Urothelium cell line (cell line): ENCODE results near the gene CRNKL1.
"Not testable (repeated sequence)": the region's sequence is repeated elsewhere in the genome, so short reads cannot be mapped to it uniquely, and the experiment has no call there.

Experiments used
- DNase-seq: peaks from one replicate; pipeline ENCODE4 v3.0.0; 2011; ENCODE audit warnings: low spot score, mixed read lengths
- FAIRE-seq: peaks from 2 replicates; lab custom pipeline; 2011; peaks lifted over from hg19 to GRCh38; lab: Jason Lieb, UNC

Gene CRNKL1

DNA sequence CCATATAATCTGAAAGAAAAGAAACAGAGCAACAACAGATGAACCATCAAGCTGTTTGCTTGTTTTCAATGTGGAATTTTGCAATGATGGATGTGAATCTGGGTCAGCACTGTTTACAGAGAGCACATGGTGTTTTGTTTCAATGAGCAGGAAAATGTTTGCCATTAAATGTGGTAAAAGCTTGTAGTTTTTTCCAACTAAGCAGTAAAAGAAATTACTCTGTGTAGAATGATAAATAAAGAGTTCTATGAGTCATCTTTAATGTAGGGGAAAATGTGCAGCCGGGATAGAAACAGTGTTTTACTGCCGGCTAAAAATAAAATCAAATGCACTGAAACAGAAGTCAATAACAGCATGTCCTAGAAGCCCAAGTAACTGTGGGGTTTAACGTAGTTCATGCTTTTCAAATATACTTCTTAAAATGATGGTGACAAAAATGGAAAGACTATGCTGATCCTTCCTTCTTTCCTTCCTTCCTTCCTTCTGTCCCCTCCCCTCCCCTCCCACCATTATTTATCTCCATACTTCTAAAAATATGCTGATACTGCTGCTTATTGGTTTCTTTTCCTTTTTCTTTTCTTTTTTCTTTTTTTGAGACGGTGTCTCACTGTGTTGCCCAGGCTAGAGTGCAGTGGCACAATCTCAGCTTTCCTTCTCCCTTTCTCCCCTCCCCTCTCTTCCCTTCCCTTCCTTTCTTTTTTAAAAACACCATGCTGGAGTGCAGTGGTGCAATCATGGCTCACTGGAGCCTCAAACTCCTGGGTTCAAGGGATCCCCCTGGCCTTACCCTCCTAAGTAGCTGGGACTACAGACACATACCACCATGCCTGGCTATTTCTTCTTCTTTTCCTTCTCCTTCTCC lies 41.4 kb downstream of the CRNKL1 start:
- FAIRE-seq, result no peak
- no peak for DNase-seq

GRCh38 chr20:20009784-20010253 lies 42.4 kb downstream of the CRNKL1 start:
- no peak for FAIRE-seq
- DNase-seq, result no peak

- no peak for DNase-seq
Observed at GRCh38 chr20:20005342-20005741, 46.9 kb downstream of the CRNKL1 start.

GRCh38 chr20:20003955-20004322 lies 48.3 kb downstream of the CRNKL1 start:
- not testable (repeated sequence) for DNase-seq, FAIRE-seq

More at GRCh38 chr20:20005342-20005741, 46.9 kb downstream of the CRNKL1 start:
- FAIRE-seq, result no peak

- no peak for DNase-seq
Observed at GRCh38 chr20:20003031-20003954, 49.0 kb downstream of the CRNKL1 start.

GRCh38 chr20:20002101-20002998 lies 49.9 kb downstream of the CRNKL1 start:
- DNase-seq, result no peak

More at GRCh38 chr20:20003031-20003954, 49.0 kb downstream of the CRNKL1 start:
- no peak for FAIRE-seq

GRCh38 chr20:20000211-20000968 lies 51.9 kb downstream of the CRNKL1 start:
- FAIRE-seq, result no peak

More at GRCh38 chr20:20002101-20002998, 49.9 kb downstream of the CRNKL1 start:
- no peak for FAIRE-seq

GRCh38 chr20:19998990-19999705 lies 53.1 kb downstream of the CRNKL1 start:
- FAIRE-seq, result no peak
- no peak for DNase-seq

More at GRCh38 chr20:20000211-20000968, 51.9 kb downstream of the CRNKL1 start:
- no peak for DNase-seq

DNA sequence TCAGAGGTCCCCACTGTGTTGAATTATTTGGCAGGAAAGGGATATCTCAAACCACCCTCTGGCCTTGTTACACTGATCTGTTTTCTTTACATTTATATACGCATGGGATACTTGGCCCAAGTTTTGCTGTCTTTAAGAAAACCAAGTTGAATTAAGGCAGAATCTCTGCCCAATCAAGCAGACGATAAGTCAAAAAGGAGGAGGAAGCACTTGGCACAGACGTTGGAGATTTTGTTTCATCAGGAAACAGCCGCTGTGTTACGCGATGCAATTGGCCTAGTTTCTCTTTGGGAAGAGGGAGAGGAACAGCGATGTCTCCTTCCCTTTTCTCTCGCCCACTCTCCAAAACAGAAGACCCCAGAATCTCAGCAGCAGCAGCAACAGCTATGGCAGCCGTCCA lies 55.3 kb downstream of the CRNKL1 start:
- no peak for FAIRE-seq
- no peak for DNase-seq

DNA sequence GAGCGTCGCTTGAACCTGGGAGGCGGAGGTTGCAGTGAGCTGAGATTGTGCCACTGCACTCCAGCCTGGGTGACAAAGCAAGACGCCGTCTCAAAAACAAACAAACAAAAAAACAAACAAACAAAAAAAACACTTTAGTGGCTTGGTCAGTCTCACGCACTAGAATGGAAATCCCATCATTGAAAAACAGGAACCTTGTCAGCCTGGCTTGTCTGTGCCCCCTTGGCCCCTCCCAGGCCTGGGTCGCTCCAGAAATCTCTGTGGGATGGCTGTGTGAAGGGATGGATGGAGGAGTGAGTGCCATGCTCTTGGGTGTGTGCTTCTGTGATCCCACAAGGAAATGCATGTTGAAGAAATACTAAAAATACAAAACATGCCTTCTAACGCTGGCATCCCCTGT lies 56.0 kb downstream of the CRNKL1 start:
- FAIRE-seq, result no peak
- DNase-seq, result no peak

GRCh38 chr20:19995220-19995863 lies 56.9 kb downstream of the CRNKL1 start:
- DNase-seq (peak; percentile 36), FAIRE-seq (no peak)

DNA sequence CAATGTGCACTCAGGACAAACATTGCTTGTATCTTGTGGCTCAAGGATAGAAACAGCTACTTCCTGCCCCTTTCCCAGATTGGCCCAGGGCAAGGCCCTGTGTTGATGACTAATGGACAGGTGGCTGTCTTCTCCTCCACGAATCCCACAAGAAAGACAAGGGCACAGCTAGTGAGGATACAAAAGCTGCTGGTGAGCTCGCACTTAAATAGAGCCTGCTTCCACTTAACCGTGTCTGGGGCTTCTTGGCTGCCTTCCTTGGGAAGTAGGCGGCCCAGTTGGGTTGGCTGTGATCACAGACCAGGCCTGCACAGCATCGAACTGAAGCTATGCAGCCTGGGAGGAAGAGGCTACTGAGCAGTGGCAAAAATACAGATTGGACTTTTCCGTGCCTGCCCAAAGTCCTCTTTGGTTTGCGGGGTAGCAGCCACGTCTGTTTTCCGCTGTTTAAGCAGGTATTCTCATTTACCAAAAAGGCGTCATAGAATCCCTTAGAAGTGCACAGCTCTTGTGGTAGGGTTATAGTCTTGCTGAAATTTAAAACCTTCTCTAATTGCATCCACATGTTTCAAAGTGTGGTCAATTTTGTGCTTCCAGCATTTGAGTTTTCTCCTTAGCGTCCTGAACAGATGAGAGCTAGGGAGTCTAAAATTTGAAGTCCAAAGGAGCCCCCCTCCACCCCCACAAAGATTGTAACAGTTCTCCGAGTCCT lies 58.2 kb downstream of the CRNKL1 start:
- FAIRE-seq (no peak), DNase-seq (peak; percentile 67)

GRCh38 chr20:19992996-19993908 lies 59.0 kb downstream of the CRNKL1 start:
- DNase-seq (peak; percentile 82), FAIRE-seq (no peak)

DNA sequence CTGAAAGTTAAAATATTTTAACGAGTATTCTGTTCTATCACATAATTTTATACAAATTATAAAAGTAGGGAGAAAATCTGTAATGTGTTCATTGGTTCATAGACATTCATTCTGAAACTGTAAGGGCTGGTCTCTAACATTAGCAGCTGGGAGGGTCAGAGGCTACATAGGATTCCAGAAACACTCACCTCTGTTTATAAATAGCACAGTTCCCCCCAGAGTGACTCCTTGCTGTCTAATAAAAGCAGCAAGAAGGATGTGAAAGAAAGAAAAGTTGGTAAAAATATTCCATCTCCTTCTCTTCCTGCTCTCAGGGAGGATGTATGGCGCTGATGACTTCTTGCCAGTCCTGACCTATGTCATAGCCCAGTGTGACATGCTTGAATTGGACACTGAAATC lies 60.4 kb downstream of the CRNKL1 start:
- FAIRE-seq, result no peak
- no peak for DNase-seq

GRCh38 chr20:19991308-19991707 lies 61.0 kb downstream of the CRNKL1 start:
- FAIRE-seq, result no peak
- no peak for DNase-seq

DNA sequence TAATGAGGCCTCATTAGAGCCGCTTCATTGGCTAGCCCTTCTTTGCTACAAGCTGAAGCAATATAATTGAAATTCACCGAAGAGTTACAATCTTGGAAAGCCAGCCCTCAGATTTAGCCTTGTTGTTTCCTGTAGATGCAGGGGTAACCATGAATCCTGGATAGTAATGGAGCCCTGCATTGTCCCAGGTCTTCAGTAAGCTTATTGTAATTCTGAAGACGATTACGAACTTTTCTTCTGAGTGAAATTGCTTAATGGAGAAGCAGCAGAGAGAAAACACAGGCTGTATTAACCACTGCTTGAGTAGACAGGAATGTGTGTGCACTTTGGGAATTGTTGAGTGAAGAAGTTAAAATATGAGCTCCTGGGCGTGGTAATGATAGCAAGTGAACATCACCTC lies 61.4 kb downstream of the CRNKL1 start:
- DNase-seq, result no peak
- FAIRE-seq, result no peak

DNA sequence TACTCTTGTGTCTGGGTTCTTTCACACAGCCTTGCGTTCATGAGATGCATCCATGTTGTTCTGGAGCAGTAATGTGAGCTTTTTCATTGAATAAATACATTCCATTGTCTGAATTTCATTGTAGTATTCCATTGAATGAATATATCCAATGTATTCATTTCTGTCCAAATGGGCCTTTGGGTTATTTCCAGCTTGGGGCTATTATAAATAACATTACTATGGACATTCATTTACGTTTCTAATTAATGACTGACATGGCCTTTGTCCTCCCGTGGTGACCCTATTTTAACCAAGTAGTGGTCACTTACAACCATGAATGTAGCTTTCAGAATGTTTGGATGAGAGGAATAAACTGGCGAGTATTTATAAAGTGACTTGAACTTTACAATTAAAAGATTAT lies 65.2 kb downstream of the CRNKL1 start:
- DNase-seq (no peak), FAIRE-seq (no peak)
